Neural progenitor cell (in vitro differentiated cells): ENCODE measurements around the gene C10orf71. TPM values are rescaled to one million over a fixed set of nuclear protein-coding genes. Genes with fewer than 3 reads are reported as not detected.
A peak's percentile ranks its signal among the peaks of the same experiment; 100 is the strongest.

ENCODE experiments used
- DNase-seq: peaks from one replicate; pipeline ENCODE4 v3.0.0-alpha.2; 2016; ENCODE audit warnings: low spot score
- H2AFZ ChIP-seq: fragments of 200-600 bp; sonication (generic); replicated peaks from 2 replicates; pipeline ENCODE4 v1.6.1; 2016; ENCODE audit warnings: antibody characterized with exemption
- H3F3A ChIP-seq: fragments of 200-600 bp; sonication (generic); 2 replicates; pipeline ENCODE4 v1.6.1; 2016; ENCODE audit warnings: antibody characterized with exemption, low read depth
- H3K27ac ChIP-seq: fragments of 200-600 bp; sonication (generic); 2 replicates; pipeline ENCODE4 v1.5.1; 2016; ENCODE audit warnings: mild to moderate bottlenecking
- H3K27me3 ChIP-seq: fragments of 200-600 bp; sonication (generic); 2 replicates; pipeline ENCODE4 v1.6.1; 2016; ENCODE audit warnings: mild to moderate bottlenecking, moderate library complexity
- H3K36me3 ChIP-seq: fragments of 200-600 bp; sonication (generic); 2 replicates; pipeline ENCODE4 v1.5.1; 2016
- H3K4me1 ChIP-seq: fragments of 200-600 bp; sonication (generic); 2 replicates; pipeline ENCODE4 v1.6.1; 2016; ENCODE audit warnings: mixed run types
- H3K4me2 ChIP-seq: fragments of 200-600 bp; sonication (generic); 2 replicates; pipeline ENCODE4 v1.6.1; 2016
- H3K4me3 ChIP-seq: fragments of 200-600 bp; sonication (generic); 2 replicates; pipeline ENCODE4 v1.5.1; 2016
- H3K79me2 ChIP-seq: fragments of 200-600 bp; sonication (generic); 2 replicates; pipeline ENCODE4 v1.6.1; 2016; ENCODE audit warnings: low read depth
- H3K9ac ChIP-seq: fragments of 200-600 bp; sonication (generic); 2 replicates; pipeline ENCODE4 v1.6.1; 2016
- H3K9me3 ChIP-seq: fragments of 200-600 bp; sonication (generic); 2 replicates; pipeline ENCODE4 v1.5.1; 2016; ENCODE audit warnings: low read depth
- H4K20me1 ChIP-seq: fragments of 200-600 bp; sonication (generic); 2 replicates; pipeline ENCODE4 v1.6.1; 2016; ENCODE audit warnings: low read depth
- H3K27ac Mint-ChIP-seq: 3 replicates; pipeline ENCODE4 v1.8.0; 2021; ENCODE audit warnings: mixed read lengths
- H3K27me3 Mint-ChIP-seq: 2 replicates; pipeline ENCODE4 v1.8.0; 2022; ENCODE audit warnings: low read depth, mild to moderate bottlenecking, inconsistent platforms, moderate library complexity, mixed read lengths; ENCODE audit not compliant: insufficient read depth
- H3K36me3 Mint-ChIP-seq: 3 replicates; pipeline ENCODE4 v1.8.0; 2021; ENCODE audit warnings: mixed read lengths
- H3K4me1 Mint-ChIP-seq: 3 replicates; pipeline ENCODE4 v1.8.0; 2021; ENCODE audit warnings: mixed read lengths
- H3K4me3 Mint-ChIP-seq: 3 replicates; pipeline ENCODE4 v1.8.0; 2021; ENCODE audit warnings: mild to moderate bottlenecking, moderate library complexity, mixed read lengths
- H3K9me3 Mint-ChIP-seq: 3 replicates; pipeline ENCODE4 v1.8.0; 2020; ENCODE audit warnings: mixed read lengths
- CTCF ChIP-seq: fragments of 200-600 bp; sonication (generic); IDR thresholded peaks from 2 replicates; pipeline ENCODE4 v1.5.1; 2017; ENCODE audit warnings: antibody characterized with exemption, mild to moderate bottlenecking
- EZH2 ChIP-seq: fragments of 200-600 bp; sonication (generic); IDR thresholded peaks from 2 replicates; pipeline ENCODE4 v1.6.1; 2017; ENCODE audit warnings: antibody characterized with exemption, mild to moderate bottlenecking, moderate library complexity
- EZH2phosphoT487 ChIP-seq: fragments of 200-600 bp; sonication (generic); IDR thresholded peaks from 2 replicates; pipeline ENCODE4 v1.6.1; 2017; ENCODE audit warnings: antibody characterized with exemption
- total RNA-seq: library from RNA; depleted of rRNA; stranded (reverse); fragments of >200 nt; gene quantifications from 2 replicates; pipeline ENCODE4 v1.2.3, GENCODE V29; 2015; ENCODE audit warnings: low replicate concordance

C10orf71 gene
- total RNA-seq, 1 donor from 2014 or later, result not detected

- Mint-ChIP-seq H3K27ac (peak overlapping the region; percentile 29), H3K27me3 (peaks cover 7% of the 10 kb centered on the region), H3K4me1 (peaks cover 50% of the 10 kb centered on the region), H3K9me3 (no peaks in the 10 kb centered on the region), H3K36me3 (no peaks in the 10 kb centered on the region), H3K4me3 (no peak overlapping the region)
- peaks cover 11% of the 10 kb centered on the region for H3K27me3 ChIP-seq
- no peaks in the 10 kb centered on the region for H3F3A ChIP-seq
- no peak overlapping the region for H3K27ac ChIP-seq
- DNase-seq, result no peak
- H3K79me2 ChIP-seq, result no peaks in the 10 kb centered on the region
- H2AFZ ChIP-seq, result no peak overlapping the region
- no peaks in the 10 kb centered on the region for H4K20me1 ChIP-seq
- TF ChIP-seq EZH2phosphoT487 (no peak), CTCF (no peak)
- H3K4me2 ChIP-seq, result no peak overlapping the region
- no peak overlapping the region for H3K4me3 ChIP-seq
- H3K4me1 ChIP-seq, result peaks cover 38% of the 10 kb centered on the region
- H3K9me3 ChIP-seq, result no peaks in the 10 kb centered on the region
- H3K36me3 ChIP-seq, result no peaks in the 10 kb centered on the region
- H3K9ac ChIP-seq, result no peak overlapping the region
These were observed 1.4 kb downstream of the C10orf71 start for GRCh38 chr10:49300140-49300974.

- no peaks in the 10 kb centered on the region for H3K79me2 ChIP-seq
- peaks cover 11% of the 10 kb centered on the region for H3K27me3 ChIP-seq
- no peak overlapping the region for H3K4me2 ChIP-seq
- no peaks in the 10 kb centered on the region for H3K36me3 Mint-ChIP-seq
- no peaks in the 10 kb centered on the region for H4K20me1 ChIP-seq
- peaks cover 45% of the 10 kb centered on the region for H3K4me1 Mint-ChIP-seq
- no peak overlapping the region for H2AFZ ChIP-seq
- no peak for DNase-seq
- TF ChIP-seq EZH2phosphoT487, result no peak
- TF ChIP-seq CTCF, result no peak
- TF ChIP-seq EZH2, result no peak
- peaks cover 38% of the 10 kb centered on the region for H3K4me1 ChIP-seq
- H3K4me3 ChIP-seq, result no peak overlapping the region
- no peak overlapping the region for H3K27ac ChIP-seq
- H3K27ac Mint-ChIP-seq, result no peak overlapping the region
- no peaks in the 10 kb centered on the region for H3K36me3 ChIP-seq
- H3K9ac ChIP-seq, result no peak overlapping the region
- peaks cover 8% of the 10 kb centered on the region for H3K27me3 Mint-ChIP-seq
- no peaks in the 10 kb centered on the region for H3F3A ChIP-seq
- no peak overlapping the region for H3K4me3 Mint-ChIP-seq
- no peaks in the 10 kb centered on the region for H3K9me3 Mint-ChIP-seq
- no peaks in the 10 kb centered on the region for H3K9me3 ChIP-seq
These were observed 2.3 kb downstream of the C10orf71 start for GRCh38 chr10:49301302-49301701.

DNA sequence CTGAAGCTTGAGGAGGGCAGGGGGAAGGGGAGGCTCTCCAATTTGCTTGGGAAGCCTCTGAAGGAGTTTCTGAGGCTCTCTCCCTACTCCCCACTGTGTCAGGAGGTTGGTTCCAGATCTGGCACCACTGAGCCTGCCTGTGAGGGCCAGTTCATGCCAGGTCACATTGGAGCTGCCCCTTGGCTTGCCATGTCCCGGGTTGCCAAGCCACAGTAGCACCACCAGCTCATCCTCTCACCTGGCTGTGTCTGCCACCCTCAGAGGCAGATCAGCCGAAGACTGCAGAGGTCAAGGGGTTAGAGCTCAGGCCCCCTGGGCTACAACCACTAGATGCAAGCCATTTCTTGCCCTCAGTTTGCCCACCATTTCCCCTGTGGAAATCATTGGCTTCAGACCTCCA lies 3.1 kb downstream of the C10orf71 start:
- Histone ChIP-seq H3K4me2 (no peak overlapping the region), H3K9me3 (no peaks in the 10 kb centered on the region), H3K27ac (no peak overlapping the region), H3K4me1 (peaks cover 31% of the 10 kb centered on the region), H2AFZ (no peak overlapping the region), H3F3A (no peaks in the 10 kb centered on the region), H3K79me2 (no peaks in the 10 kb centered on the region), H3K27me3 (peaks cover 11% of the 10 kb centered on the region), H3K9ac (no peak overlapping the region), H3K4me3 (no peak overlapping the region), H3K36me3 (no peaks in the 10 kb centered on the region), H4K20me1 (no peaks in the 10 kb centered on the region)
- no peak for DNase-seq
- TF ChIP-seq EZH2phosphoT487, result no peak
- H3K4me1 Mint-ChIP-seq, result peaks cover 38% of the 10 kb centered on the region
- H3K9me3 Mint-ChIP-seq, result no peaks in the 10 kb centered on the region
- H3K4me3 Mint-ChIP-seq, result no peak overlapping the region
- H3K27ac Mint-ChIP-seq, result no peak overlapping the region
- no peaks in the 10 kb centered on the region for H3K36me3 Mint-ChIP-seq
- peaks cover 12% of the 10 kb centered on the region for H3K27me3 Mint-ChIP-seq

GRCh38 chr10:49303711-49304110 lies 4.7 kb downstream of the C10orf71 start:
- peaks cover 11% of the 10 kb centered on the region for H3K27me3 ChIP-seq
- no peak for TF ChIP-seq CTCF
- TF ChIP-seq EZH2, result no peak
- TF ChIP-seq EZH2phosphoT487, result no peak
- no peaks in the 10 kb centered on the region for H3K9me3 Mint-ChIP-seq
- no peaks in the 10 kb centered on the region for H3K36me3 Mint-ChIP-seq
- H3K4me3 ChIP-seq, result no peak overlapping the region
- H3K4me2 ChIP-seq, result peak overlapping the region; percentile 7
- no peak overlapping the region for H3K4me3 Mint-ChIP-seq
- no peak overlapping the region for H3K27ac ChIP-seq
- no peaks in the 10 kb centered on the region for H3K9me3 ChIP-seq
- H3K27ac Mint-ChIP-seq, result no peak overlapping the region
- DNase-seq, result no peak
- H3F3A ChIP-seq, result no peaks in the 10 kb centered on the region
- peaks cover 17% of the 10 kb centered on the region for H3K4me1 ChIP-seq
- H3K36me3 ChIP-seq, result no peaks in the 10 kb centered on the region
- H3K9ac ChIP-seq, result no peak overlapping the region
- H3K27me3 Mint-ChIP-seq, result peaks cover 12% of the 10 kb centered on the region
- H3K79me2 ChIP-seq, result no peaks in the 10 kb centered on the region
- H4K20me1 ChIP-seq, result no peaks in the 10 kb centered on the region
- no peak overlapping the region for H2AFZ ChIP-seq
- peaks cover 22% of the 10 kb centered on the region for H3K4me1 Mint-ChIP-seq
